ENCODE measurements around the gene TRIM63.

TRIM63 gene

DNA sequence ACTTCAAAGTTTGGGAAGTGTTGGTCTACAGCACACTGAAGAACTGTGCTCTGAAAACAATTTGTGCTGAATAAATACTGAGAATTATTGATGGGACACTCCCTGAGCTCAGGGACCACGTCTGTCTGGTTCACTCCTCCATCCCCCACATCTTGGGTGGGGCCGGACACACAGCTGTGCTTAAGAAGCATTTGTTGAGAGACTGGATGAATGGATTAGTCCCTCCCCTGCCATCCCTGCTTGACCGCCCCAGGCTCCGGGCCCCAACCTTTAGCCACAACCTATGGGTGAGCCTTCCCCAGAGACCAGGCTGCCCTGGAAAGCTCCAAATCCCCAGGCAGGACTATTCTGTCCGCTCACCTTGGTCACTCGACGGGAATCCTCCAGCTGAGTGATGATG lies 7.5 kb downstream of the TRIM63 start:
- Histone ChIP-seq H3K9me3 (ENCODE audit: control insufficient read depth, insufficient read depth, low read depth, low read length) (no peaks in the 10 kb centered on the region), H3K27ac (ENCODE audit: extremely low read depth, low read depth, low read length) (no peak overlapping the region), H3K36me3 (ENCODE audit: control insufficient read depth in 2 of 2, insufficient read depth in 1 of 2, low read length in 2 of 2) (no peaks in the 10 kb centered on the region), H3K4me3 (ENCODE audit: low read depth, low read length) (no peak overlapping the region), H3K4me1 (ENCODE audit: control insufficient read depth, insufficient read depth, low read length) (no peaks in the 10 kb centered on the region)
- CTCF ChIA-PET = interaction anchor here (1.4 to 2.2 kb wide), 2 partner anchors 23 to 85 kb away, joined by 4 to 9 read pairs; no protein-coding TSS in a partner anchor
- TF ChIP-seq ZSCAN30 (tag by site-specific recombination; IDR thresholded peaks at IDR 0.05) (no peak), ZNF747 (tag by site-specific recombination; IDR thresholded peaks at IDR 0.05) (no peak), EGR2 (tag by site-specific recombination; IDR thresholded peaks at IDR 0.05; ENCODE audit: low read depth) (no peak), ZNF791 (tag by site-specific recombination; IDR thresholded peaks at IDR 0.05) (no peak), ZFP69B (tag by site-specific recombination; IDR thresholded peaks at IDR 0.05) (no peak), TCF7L2 (IDR thresholded peaks at IDR 0.05; ENCODE audit: borderline replicate concordance, low read depth, low read length) (no peak), ZNF623 (tag by site-specific recombination; IDR thresholded peaks at IDR 0.05) (no peak), KLF16 (tag by site-specific recombination; IDR thresholded peaks at IDR 0.05) (no peak), HOXD13 (CRISPR knock-in tag; IDR thresholded peaks at IDR 0.05; ENCODE audit: borderline replicate concordance) (no peak), SP2 (tag by site-specific recombination; IDR thresholded peaks at IDR 0.05) (no peak), ZNF585B (tag by site-specific recombination; IDR thresholded peaks at IDR 0.05) (no peak), ZNF776 (tag by site-specific recombination; IDR thresholded peaks at IDR 0.05; ENCODE audit: borderline replicate concordance) (no peak)
- TF ChIP-seq, protein P1, sequence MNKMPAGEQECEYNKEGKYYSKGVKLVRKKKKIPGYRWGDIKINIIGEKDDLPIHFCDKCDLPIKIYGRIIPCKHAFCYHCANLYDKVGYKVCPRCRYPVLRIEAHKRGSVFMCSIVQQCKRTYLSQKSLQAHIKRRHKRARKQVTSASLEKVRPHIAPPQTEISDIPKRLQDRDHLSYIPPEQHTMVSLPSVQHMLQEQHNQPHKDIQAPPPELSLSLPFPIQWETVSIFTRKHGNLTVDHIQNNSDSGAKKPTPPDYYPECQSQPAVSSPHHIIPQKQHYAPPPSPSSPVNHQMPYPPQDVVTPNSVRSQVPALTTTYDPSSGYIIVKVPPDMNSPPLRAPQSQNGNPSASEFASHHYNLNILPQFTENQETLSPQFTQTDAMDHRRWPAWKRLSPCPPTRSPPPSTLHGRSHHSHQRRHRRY (tag by site-specific recombination; IDR thresholded peaks at IDR 0.05) = no peak
- TF ChIP-seq, protein P2, sequence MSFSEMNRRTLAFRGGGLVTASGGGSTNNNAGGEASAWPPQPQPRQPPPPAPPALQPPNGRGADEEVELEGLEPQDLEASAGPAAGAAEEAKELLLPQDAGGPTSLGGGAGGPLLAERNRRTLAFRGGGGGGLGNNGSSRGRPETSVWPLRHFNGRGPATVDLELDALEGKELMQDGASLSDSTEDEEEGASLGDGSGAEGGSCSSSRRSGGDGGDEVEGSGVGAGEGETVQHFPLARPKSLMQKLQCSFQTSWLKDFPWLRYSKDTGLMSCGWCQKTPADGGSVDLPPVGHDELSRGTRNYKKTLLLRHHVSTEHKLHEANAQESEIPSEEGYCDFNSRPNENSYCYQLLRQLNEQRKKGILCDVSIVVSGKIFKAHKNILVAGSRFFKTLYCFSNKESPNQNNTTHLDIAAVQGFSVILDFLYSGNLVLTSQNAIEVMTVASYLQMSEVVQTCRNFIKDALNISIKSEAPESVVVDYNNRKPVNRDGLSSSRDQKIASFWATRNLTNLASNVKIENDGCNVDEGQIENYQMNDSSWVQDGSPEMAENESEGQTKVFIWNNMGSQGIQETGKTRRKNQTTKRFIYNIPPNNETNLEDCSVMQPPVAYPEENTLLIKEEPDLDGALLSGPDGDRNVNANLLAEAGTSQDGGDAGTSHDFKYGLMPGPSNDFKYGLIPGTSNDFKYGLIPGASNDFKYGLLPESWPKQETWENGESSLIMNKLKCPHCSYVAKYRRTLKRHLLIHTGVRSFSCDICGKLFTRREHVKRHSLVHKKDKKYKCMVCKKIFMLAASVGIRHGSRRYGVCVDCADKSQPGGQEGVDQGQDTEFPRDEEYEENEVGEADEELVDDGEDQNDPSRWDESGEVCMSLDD (tag by site-specific recombination; IDR thresholded peaks at IDR 0.05) = no peak
- TF ChIP-seq, protein P3, sequence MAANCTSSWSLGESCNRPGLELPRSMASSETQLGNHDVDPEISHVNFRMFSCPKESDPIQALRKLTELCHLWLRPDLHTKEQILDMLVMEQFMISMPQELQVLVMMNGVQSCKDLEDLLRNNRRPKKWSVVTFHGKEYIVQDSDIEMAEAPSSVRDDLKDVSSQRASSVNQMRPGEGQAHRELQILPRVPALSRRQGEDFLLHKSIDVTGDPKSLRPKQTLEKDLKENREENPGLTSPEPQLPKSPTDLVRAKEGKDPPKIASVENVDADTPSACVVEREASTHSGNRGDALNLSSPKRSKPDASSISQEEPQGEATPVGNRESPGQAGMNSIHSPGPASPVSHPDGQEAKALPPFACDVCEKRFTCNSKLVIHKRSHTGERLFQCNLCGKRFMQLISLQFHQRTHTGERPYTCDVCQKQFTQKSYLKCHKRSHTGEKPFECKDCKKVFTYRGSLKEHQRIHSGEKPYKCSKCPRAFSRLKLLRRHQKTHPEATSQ (tag by site-specific recombination; IDR thresholded peaks at IDR 0.05) = no peak
- TF ChIP-seq, protein P4, sequence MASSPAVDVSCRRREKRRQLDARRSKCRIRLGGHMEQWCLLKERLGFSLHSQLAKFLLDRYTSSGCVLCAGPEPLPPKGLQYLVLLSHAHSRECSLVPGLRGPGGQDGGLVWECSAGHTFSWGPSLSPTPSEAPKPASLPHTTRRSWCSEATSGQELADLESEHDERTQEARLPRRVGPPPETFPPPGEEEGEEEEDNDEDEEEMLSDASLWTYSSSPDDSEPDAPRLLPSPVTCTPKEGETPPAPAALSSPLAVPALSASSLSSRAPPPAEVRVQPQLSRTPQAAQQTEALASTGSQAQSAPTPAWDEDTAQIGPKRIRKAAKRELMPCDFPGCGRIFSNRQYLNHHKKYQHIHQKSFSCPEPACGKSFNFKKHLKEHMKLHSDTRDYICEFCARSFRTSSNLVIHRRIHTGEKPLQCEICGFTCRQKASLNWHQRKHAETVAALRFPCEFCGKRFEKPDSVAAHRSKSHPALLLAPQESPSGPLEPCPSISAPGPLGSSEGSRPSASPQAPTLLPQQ (tag by site-specific recombination; IDR thresholded peaks at IDR 0.05) = no peak
- POLR2A ChIA-PET = no interaction called here

DNA sequence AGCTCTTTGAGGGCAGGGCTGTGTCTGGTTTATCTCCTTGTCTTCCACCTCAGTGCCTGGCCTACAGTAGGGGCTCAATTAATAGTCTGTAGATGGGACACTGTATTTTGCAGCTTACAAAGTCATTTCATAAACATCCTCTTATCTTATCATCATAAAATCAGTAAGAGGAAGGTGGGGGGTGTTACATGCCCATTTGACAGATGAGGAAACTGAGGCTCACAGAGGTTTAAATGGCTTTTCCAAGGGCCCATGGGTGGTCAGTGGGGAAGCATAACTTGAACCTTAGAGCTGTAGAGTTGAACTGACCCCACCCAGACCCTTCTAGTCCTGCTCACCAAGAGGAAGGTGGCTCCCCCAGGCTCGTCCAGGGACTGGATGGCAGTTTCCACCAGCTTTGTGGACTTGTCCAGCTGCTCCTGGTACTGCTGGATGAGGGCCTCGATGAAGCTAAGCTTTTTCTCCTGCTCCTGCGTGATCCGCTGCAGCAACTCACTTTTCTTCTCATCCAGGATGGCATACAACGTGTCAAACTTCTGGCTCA lies 9.3 kb downstream of the TRIM63 start:
- POLR2A ChIA-PET = no interaction called here
- CTCF ChIA-PET = interaction anchor here (0.6 to 2.2 kb wide), 4 partner anchors 22 to 118 kb away, joined by 3 to 9 read pairs (median 4); no protein-coding TSS in a partner anchor
- TF ChIP-seq ZNF121 (tag by site-specific recombination; IDR thresholded peaks at IDR 0.05) (no peak), ZFHX2 (tag by site-specific recombination; conservative IDR thresholded peaks at IDR 0.05) (no peak), ZNF707 (tag by site-specific recombination; IDR thresholded peaks at IDR 0.05) (no peak), ZNF140 (tag by site-specific recombination; IDR thresholded peaks at IDR 0.05) (no peak), ZNF146 (tag by site-specific recombination; IDR thresholded peaks at IDR 0.05) (no peak), GLI2 (tag by site-specific recombination; IDR thresholded peaks at IDR 0.05; ENCODE audit: borderline replicate concordance, low read depth) (no peak), ZNF610 (tag by site-specific recombination; IDR thresholded peaks at IDR 0.05; ENCODE audit: borderline replicate concordance) (no peak)
- TF ChIP-seq, protein P5, sequence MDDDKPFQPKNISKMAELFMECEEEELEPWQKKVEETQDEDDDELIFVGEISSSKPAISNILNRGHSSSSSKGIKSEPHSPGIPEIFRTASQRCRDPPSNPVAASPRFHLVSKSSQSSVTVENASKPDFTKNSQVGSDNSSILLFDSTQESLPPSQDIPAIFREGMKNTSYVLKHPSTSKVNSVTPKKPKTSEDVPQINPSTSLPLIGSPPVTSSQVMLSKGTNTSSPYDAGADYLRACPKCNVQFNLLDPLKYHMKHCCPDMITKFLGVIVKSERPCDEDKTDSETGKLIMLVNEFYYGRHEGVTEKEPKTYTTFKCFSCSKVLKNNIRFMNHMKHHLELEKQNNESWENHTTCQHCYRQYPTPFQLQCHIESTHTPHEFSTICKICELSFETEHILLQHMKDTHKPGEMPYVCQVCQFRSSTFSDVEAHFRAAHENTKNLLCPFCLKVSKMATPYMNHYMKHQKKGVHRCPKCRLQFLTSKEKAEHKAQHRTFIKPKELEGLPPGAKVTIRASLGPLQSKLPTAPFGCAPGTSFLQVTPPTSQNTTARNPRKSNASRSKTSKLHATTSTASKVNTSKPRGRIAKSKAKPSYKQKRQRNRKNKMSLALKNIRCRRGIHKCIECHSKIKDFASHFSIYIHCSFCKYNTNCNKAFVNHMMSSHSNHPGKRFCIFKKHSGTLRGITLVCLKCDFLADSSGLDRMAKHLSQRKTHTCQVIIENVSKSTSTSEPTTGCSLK (tag by site-specific recombination; IDR thresholded peaks at IDR 0.05) = no peak
- TF ChIP-seq, protein P6, sequence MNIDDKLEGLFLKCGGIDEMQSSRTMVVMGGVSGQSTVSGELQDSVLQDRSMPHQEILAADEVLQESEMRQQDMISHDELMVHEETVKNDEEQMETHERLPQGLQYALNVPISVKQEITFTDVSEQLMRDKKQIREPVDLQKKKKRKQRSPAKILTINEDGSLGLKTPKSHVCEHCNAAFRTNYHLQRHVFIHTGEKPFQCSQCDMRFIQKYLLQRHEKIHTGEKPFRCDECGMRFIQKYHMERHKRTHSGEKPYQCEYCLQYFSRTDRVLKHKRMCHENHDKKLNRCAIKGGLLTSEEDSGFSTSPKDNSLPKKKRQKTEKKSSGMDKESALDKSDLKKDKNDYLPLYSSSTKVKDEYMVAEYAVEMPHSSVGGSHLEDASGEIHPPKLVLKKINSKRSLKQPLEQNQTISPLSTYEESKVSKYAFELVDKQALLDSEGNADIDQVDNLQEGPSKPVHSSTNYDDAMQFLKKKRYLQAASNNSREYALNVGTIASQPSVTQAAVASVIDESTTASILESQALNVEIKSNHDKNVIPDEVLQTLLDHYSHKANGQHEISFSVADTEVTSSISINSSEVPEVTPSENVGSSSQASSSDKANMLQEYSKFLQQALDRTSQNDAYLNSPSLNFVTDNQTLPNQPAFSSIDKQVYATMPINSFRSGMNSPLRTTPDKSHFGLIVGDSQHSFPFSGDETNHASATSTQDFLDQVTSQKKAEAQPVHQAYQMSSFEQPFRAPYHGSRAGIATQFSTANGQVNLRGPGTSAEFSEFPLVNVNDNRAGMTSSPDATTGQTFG (tag by site-specific recombination; IDR thresholded peaks at IDR 0.05; ENCODE audit: borderline replicate concordance) = no peak

More for the DNA sequence above, 9.3 kb downstream of the TRIM63 start:
- H3K36me3 ChIP-seq (ENCODE audit: control insufficient read depth in 2 of 2, insufficient read depth in 1 of 2, low read length in 2 of 2) = no peaks in the 10 kb centered on the region
- no peak overlapping the region for H3K4me3 ChIP-seq (ENCODE audit: low read depth, low read length)
- no peak overlapping the region for H3K27ac ChIP-seq (ENCODE audit: extremely low read depth, low read depth, low read length)
- H3K9me3 ChIP-seq (ENCODE audit: control insufficient read depth, insufficient read depth, low read depth, low read length) = no peaks in the 10 kb centered on the region
- H3K4me1 ChIP-seq (ENCODE audit: control insufficient read depth, insufficient read depth, low read length) = no peaks in the 10 kb centered on the region
